ENCODE results near the gene KCNN4.
A peak's percentile ranks its signal among the peaks of the same experiment; 100 is the strongest.

Gene KCNN4

DNA sequence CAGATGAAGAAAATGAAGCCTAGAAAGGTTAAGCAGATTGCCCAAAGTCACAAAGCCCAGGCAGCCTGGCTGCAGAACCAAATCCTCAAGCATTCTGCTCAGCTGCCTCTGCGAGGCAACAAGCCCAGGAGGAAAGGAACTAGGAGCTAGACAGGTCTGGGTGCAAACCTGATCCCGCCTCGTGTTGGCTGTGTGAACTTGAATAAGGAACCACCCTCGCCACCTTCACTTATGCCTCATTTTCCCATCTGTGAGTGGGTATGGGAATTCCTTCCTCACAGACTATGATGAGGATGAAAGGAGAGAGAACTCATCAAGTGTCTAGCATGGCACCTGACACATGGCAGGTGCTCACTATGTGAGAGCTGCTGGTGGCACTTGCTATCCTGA lies 32.6 kb downstream of the KCNN4 start:
- DNase-seq (ENCODE audit: low spot score) = no peak

- DNase-seq (ENCODE audit: low spot score) = no peak
These were observed 33.1 kb downstream of the KCNN4 start for GRCh38 chr19:43747557-43748204.

DNA sequence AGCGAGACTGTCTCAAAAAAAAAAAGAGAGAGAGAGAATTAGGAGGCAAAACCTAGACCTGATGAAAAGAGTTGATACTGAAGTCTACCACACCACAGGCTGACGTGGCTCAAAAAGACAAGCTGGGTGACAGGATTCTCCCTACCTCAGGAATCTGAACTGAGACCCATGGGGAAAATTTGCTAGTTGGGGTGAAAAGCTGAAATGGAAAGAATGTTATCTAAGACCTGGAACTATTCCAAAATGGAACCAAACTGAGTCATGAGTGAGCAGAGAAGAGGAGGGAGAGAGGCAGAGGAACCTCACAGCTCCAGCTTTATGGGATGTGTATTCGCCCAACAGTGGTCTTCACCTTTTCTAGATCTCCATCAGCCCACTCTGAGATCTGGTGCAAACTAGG lies 37.7 kb downstream of the KCNN4 start:
- peak; percentile 61 for DNase-seq (ENCODE audit: low spot score)

DNA sequence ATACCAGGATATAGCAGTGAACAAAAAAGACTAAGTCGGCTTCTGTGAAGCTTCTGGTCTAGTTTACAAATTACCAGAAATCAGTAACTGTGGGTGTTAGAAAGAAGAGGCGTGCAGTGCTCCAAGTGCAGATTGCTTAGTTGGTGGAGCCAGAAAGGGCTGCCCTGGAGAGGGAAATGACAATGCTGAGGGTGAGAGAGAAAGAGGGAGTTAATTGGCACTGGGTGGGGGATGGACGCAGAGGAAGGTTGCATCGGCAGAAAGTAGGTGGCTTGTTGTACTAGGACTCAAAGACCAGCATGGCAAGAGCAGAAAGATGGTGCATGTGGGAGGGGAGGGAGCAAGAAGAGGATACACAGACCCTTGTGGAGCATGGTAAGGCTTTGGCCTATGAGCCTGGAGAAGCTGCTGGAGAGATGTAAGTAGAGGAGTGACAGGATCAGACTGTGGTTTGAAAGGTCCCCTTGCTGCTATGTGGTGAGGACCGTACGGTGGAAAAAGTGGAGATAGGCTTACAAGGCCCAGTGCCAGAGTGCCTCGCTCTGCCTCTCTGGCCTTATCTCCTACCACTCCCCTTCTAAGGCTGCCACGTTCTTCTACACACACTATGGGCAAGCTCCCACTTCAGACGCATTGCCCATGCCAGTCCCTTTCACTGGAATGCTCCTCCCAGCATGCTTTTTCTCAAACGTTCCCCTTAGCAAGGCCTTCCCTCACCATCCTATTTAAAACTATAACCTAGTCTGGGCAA lies 39.5 kb downstream of the KCNN4 start:
- peak; percentile 73 for DNase-seq (ENCODE audit: low spot score)

DNA sequence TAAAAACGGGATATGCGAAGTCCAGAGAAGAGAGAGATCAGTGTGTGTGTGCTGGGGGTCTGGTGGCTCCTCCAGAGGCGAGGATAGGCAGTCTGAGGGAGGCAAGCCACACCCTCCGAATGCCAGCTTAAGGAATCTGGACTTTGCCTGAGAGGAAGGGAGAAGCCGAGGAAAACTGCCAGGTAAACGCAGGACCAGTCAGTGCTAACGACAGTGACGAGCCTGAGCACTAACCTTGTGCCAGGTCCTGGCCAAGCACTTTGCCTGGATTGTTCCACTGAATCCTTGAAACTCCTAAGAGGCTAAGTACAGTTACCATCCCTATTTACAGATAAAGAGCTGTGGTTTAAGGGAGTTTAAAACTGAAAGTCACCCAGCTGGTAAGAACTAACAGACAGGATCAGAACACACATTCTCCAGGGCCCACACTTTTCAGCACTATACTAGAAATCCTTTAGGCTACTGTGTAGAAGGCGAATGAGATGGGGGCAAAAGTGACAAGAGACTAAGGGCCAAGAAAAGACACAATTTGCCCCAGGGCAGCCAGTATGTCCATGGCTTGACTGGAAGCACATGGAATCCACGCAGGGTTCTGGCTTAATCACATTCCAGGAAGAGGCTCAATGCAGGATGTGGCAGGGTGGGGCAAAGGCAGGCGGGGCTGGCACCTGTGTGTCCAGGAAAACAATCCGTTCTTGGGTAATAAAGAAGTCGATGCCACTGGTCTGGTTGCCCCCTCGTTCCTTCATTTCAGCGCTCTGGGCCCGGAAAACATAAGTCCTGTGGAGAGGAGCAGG lies 41.1 kb downstream of the KCNN4 start:
- no peak for DNase-seq (ENCODE audit: low spot score)

DNA sequence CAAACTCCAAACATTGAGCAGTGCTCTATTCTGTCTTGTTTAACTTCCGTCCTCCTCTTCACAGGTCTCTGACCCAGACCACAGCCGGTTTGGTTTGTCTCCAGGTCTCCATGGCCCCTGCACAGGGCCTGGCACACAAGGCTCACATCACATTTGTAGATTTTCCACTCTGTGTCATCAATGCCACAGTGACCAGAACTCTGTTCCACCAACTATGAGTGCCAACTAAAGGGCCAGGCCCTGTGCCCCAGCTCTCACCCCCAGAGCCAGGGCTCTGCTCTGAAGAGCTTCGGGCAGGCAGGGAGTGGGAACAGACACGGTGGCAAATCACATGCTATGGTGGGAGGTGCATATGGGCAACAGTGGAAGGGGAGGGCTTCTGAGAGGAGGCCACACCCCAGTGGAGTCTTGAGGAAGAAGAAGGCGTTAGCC lies 42.0 kb downstream of the KCNN4 start:
- DNase-seq (ENCODE audit: low spot score) = peak; percentile 41

- no peak for DNase-seq (ENCODE audit: low spot score)
These were observed 44.8 kb downstream of the KCNN4 start for GRCh38 chr19:43735957-43736356.

GRCh38 chr19:43735013-43735412 lies 45.8 kb downstream of the KCNN4 start:
- DNase-seq (ENCODE audit: low spot score) = no peak

DNA sequence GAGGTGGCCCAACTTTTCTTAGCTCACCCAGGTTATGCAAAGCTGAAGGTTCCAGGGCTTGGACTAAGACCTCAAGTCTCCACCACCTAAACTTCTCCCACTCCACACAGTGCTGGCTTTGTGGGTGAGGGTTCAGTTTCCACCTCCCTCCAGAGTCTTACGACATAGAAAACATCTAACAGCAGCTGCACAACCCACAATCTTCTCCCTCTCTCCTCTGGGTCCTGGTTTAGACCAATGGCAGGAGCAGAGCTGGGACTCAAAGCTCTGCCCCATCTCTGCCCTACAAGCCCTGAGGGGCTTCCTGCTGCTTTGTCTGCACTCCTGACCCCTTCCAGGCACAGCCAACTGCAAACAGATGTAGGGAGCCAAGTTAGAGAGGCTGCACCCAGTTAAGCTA lies 48.9 kb downstream of the KCNN4 start:
- no peak for DNase-seq (ENCODE audit: low spot score)

GRCh38 chr19:43731346-43731745 lies 49.4 kb downstream of the KCNN4 start:
- DNase-seq (ENCODE audit: low spot score) = no peak

- DNase-seq (ENCODE audit: low spot score) = no peak
These were observed 50.9 kb downstream of the KCNN4 start for GRCh38 chr19:43729919-43730318.

DNA sequence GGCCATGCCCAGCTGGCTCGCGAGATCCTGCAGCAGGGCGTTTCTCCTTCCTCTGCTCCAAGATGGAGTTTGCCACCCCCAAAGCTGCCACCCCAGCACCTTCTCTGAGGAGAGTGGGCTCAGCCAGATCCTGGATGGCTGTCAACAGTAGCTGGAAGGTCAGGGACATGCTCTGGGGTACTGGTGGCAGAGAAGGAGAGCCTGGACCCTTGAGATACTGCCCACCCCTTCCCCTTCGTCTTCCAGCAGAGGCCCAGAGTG lies 53.2 kb downstream of the KCNN4 start:
- no peak for DNase-seq (ENCODE audit: low spot score)

- no peak for DNase-seq (ENCODE audit: low spot score)
These were observed 53.8 kb downstream of the KCNN4 start for GRCh38 chr19:43726736-43727592.

- DNase-seq (ENCODE audit: low spot score) = no peak
These were observed 55.3 kb downstream of the KCNN4 start for GRCh38 chr19:43725468-43725867.

DNA sequence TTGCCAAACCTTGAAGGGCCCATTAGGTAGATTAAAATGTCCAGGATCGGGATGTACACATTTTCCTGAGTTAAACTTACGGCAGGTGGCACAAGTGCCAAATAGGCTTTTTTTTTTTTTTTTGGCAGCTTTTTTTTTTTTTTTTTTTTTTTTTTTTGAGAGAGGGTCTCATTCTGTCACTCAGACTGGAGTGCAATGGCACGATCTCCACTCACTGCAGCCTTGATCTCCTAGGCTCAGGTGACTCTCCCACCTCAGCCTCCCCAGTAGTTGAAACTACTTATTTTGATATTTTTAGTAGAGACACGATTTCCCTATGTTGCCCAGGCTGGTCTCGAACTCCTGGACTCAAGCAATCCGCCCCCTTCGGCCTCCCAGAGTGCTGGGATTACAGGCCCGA lies 55.9 kb downstream of the KCNN4 start:
- no peak for DNase-seq (ENCODE audit: low spot score)

- no peak for DNase-seq (ENCODE audit: low spot score)
These were observed 57.2 kb downstream of the KCNN4 start for GRCh38 chr19:43723588-43723987.

DNA sequence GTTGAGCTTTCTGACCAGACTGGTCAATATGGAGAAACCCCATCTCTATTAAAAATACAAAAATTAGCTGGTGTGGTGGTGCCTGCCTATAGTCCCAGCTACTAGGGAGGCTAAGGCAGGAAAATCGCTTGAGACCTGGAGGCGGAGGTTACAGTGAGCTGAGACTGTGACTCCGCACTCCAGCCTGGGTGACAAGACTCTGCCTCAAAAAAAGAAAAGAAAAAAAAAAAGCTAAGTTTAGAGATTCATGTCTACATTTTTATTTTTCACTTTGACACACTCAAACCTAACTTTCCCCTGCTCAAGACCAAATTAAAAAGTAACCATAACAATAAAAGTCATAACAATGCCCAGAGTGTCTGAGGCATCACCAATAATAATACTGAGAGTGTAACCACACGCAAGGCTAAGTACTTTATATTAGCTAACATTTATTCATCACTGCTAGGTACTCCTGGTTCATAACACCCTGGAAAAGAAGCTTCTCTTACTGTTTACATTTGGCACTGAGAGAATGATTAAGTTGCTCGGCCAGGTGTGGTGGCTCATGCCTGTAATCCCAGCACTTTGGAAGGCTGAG lies 59.2 kb downstream of the KCNN4 start:
- no peak for DNase-seq (ENCODE audit: low spot score)

- no peak for DNase-seq (ENCODE audit: low spot score)
These were observed 59.8 kb downstream of the KCNN4 start for GRCh38 chr19:43720936-43721335.

DNA sequence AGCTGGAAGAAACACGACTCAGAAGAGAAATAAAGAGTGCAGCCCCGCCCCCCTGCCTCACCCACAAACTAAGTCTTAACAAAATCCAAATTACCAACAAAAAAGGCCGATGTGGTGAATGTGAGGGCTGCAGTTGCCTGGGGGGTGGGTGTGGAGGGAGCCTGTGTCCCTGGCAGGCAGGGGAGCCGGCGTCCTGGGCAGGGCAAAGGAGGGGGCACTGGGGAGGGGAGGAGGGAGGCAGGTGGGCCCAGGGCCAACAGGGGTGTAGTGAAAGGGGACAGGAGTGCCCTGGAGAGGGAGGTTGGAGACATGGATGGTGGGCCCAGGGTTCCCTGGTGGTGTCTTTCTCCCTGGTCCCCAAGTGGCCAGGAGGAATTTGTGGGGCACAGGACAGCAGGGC lies 60.9 kb downstream of the KCNN4 start:
- DNase-seq (ENCODE audit: low spot score) = no peak

DNA sequence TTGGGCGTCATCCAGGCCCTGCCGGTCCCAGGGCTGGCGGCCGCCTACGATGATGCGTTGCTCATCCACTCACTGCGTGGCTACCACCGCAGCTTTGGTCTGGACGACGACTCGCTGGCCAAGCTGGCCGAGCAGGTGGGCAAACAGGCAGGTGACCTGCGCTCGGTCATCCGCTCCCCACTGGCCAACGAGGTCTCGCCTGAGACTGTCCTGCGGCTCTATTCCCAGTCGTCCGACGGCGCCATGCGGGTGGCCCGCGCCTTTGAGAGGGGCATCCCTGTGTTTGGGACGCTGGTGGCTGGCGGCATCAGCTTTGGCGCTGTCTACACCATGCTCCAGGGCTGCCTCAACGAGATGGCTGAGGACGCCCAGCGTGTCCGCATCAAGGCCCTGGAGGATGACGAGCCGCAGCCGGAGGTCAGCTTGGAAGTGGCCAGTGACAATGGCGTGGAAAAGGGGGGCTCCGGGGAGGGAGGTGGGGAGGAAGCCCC lies 61.4 kb downstream of the KCNN4 start:
- no peak for DNase-seq (ENCODE audit: low spot score)

- DNase-seq (ENCODE audit: low spot score) = no peak
These were observed 62.0 kb downstream of the KCNN4 start for GRCh38 chr19:43718627-43719377.

All from hematopoietic multipotent progenitor cell treated with erythropoietin and hydrocortisone succinate and interleukin-3 and kit ligand, for 15 days (in vitro differentiated cells).